HG03439 (cell line): ENCODE data around the gene THSD7B.
"Not testable (repeated sequence)": the region's sequence is repeated elsewhere in the genome, so short reads cannot be mapped to it uniquely, and the experiment has no call there.

Experiments used
- ATAC-seq: cut with Tn5 transposase; IDR thresholded peaks from one replicate; pipeline ENCODE4 v1.9.1; 2021; ENCODE audit warnings: mild to moderate bottlenecking, moderate library complexity; ENCODE audit not compliant: unreplicated experiment

The THSD7B gene, protein sequence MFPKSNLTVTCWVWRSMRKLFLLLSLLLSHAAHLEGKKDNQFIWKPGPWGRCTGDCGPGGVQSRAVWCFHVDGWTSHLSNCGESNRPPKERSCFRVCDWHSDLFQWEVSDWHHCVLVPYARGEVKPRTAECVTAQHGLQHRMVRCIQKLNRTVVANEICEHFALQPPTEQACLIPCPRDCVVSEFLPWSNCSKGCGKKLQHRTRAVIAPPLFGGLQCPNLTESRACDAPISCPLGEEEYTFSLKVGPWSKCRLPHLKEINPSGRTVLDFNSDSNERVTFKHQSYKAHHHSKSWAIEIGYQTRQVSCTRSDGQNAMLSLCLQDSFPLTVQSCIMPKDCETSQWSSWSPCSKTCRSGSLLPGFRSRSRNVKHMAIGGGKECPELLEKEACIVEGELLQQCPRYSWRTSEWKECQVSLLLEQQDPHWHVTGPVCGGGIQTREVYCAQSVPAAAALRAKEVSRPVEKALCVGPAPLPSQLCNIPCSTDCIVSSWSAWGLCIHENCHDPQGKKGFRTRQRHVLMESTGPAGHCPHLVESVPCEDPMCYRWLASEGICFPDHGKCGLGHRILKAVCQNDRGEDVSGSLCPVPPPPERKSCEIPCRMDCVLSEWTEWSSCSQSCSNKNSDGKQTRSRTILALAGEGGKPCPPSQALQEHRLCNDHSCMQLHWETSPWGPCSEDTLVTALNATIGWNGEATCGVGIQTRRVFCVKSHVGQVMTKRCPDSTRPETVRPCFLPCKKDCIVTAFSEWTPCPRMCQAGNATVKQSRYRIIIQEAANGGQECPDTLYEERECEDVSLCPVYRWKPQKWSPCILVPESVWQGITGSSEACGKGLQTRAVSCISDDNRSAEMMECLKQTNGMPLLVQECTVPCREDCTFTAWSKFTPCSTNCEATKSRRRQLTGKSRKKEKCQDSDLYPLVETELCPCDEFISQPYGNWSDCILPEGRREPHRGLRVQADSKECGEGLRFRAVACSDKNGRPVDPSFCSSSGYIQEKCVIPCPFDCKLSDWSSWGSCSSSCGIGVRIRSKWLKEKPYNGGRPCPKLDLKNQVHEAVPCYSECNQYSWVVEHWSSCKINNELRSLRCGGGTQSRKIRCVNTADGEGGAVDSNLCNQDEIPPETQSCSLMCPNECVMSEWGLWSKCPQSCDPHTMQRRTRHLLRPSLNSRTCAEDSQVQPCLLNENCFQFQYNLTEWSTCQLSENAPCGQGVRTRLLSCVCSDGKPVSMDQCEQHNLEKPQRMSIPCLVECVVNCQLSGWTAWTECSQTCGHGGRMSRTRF (N-terminal part only)

DNA sequence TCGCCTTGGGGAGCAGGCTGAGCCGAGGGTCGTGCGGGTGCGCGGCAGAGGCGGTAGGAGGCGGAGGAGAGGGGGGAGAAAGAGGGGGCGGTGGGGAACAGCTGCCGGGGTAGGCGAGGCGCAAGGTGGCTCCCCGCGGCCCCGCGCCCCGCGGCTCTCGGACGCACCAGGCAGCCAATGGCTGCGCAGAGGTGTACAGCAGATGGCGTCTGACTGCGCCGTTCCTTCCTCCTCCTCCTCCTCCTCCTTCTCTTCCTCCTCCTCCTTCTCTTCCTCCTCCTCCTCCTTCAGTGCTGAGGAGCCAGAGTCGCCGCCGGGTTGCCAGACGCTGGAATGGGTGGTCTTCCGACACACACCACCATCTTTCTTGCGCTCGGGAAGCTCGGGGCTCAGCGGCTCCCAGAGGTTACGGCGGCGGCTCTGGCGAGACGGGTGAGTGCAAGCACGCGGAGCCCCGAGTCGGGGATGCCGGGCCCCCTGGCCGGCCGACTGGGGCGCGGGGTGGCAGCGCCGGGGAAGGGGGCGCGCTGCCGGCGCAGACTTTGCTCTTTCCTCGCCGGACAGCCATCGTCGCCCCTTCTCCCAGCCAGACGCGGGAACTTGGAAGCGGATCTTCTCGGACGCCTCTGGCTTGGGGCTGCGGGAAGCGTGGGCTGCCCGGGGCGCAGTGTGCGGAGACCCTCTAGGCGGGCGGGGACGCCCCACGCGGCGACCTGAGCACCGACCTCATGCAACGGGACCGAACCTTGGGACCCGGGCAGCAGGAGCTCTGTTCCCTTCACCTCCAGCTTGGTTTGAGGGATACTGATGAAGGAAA is at the start of gene THSD7B:
TSS of gene THSD7B (plus strand) at position 290 of the 817 bp plus-strand sequence. CDS start 116,634 bp downstream, outside the sequence.
- no peak for ATAC-seq

DNA sequence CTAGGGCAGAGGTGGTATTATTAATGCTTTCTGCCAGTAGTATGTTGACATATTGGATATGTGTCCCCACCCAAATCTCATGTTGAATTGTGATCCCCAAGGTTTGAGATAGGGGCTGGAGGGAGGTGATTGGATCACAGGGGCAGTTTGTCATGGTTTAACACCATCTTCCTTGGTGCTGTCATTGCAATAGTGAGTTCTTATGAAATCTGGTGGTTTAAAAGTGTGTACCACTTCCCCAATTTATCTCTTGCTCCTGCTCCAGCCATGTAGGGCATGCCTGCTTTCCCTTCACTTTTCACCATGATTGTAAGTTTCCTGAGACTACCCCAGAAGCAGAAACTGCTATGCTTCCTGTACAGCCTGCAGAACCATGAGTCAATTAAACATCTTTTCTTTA is 47.1 kb upstream of the THSD7B start:
- ATAC-seq, result no peak

DNA sequence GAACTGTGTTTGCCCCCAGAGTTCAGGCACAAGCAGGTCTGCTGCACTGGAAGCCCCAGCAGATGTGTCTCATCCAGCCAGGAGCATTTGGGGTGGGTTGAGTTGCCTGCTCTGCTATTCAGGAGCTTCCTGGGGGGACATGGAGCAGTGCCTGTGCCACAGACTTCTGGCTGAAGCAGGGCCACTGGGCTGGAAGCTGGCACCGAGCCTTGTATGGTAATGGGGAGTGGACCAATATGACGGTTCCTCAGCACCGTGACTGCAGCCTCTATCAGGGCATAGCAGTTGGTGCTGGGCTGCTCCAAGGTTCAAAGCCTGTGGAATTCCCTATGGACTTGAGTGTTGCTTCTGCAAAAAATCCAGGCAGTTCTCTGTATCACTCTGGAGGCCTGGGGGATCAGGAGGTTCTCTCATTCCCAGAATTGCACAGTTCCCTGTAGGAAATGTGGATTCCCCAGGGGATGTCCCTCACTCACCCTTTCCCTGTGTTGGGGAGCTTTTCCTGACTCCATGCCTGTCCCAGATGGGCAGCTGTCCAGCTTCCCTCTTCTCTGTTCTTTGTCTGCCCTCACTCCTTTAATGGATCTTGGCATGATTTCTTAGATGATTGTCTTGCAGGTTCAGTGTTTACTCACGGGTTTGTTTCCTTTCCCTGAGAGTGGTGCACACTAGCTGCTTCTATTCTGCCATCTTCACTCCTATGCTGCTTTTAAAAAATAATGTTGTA is 37.2 kb upstream of the THSD7B start:
- no peak for ATAC-seq

DNA sequence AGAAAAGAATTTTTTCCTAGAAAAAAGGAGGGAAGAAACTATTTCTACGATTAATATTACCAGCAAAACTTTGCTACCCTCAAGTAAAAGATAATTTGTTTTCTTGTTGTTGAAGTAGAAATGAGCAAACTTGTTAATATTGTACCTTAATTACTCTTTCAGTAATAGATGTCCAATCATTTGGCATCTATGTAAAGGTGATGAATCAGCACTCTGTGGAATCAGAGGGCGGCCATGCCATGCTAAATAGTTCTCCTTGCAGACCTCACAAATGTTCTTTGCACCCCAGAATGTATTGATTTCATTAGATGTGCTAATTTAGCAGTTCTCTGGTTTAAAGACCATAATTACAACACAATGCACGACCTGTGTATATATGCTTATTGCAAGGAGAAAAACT is 29.1 kb upstream of the THSD7B start:
- no peak for ATAC-seq

DNA sequence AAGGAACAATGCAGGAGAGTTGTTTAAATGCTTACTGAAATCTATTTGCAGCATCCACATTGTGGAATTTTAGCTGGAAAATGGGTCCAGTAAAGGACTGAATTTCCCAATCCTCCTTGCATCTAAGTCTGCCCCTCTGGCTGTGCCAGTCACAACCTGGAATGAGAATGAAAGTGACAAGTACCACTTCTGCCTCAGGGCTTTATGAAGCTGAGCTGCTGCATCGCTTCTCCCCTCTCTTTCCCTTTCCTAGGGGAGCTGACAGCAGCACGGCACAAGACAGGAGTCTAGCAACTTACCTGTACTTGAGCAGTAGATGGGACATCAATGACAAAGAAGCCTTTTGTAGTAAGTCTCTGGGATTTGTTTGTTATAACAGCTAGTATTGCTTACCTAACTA is 27.3 kb upstream of the THSD7B start:
- no peak for ATAC-seq

DNA sequence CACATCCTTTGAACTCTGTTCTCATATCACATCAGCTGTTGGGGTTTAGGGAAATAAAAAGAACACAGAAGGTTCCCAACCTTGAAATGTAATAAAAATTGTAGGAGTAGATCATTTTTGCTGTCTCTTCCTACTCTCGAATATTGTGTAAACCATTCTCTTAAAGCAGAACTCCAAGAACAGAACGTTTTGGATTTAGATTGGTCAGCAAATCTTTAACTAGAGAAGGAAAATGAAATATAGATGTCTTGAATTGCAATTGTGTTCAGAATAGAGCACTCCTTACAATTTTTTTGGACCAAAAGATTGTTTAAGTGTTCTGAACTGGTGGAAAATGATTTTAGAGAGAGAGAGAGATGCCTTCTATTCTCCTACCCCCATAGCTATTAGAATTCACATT is 23.9 kb upstream of the THSD7B start:
- ATAC-seq, result no peak

DNA sequence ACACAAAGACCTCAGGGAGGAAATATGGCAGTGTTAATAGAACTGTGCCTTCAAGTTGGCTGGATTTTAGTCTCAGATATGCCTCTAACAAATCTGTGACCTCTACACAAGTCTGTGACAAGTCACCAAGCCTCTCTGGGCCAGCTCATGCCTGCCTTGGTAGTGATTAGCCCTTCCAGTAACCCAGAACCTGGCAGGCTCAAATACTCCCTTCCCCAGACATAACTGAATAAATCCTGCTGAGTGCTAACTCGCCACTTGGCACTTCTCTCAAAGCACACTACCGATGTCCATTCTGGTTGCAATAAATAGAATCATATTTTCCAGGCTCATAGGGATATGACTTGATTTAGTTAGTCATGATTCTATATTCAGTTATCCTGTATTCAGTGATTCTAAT is 15.3 kb upstream of the THSD7B start:
- no peak for ATAC-seq

DNA sequence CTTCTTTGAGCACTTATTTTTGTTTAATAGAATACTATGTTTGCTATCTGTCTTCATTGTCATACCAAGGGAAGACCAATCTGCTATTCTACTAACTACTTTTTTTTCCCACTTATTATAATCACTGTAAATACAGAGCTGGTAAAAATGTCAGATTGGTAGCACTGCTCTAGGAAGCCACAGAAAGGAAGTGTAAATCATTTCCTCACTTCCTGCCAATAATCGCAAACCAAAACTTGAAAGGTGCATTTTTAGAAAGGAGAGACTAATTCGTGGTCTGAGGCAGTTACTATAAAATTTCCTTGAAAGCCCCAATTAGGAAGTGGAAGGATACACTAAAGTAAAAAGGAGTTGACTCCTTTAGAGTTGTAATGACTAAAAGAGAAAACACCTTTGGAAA is 13.9 kb upstream of the THSD7B start:
- no peak for ATAC-seq

DNA sequence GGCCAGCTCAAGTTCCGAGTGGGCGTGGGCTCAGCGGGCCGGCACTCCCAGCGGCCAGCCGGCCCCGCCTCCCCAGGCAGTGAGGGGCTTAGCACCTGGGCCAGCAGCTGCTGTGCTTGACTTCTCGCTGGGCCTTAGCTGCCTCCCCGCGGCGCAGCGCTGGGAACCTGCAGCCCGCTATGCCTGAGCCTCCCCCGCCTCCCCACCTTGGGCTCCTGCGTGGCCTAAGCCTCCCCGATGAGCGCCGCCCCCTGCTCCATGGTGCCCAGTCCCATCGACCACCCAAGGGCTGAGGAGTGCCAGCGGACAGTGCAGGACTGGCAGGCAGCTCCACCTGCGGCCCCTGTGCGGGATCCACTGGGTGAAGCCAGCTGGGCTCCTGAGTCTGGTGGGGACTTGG is 6.8 kb upstream of the THSD7B start:
- not testable (repeated sequence) for ATAC-seq

DNA sequence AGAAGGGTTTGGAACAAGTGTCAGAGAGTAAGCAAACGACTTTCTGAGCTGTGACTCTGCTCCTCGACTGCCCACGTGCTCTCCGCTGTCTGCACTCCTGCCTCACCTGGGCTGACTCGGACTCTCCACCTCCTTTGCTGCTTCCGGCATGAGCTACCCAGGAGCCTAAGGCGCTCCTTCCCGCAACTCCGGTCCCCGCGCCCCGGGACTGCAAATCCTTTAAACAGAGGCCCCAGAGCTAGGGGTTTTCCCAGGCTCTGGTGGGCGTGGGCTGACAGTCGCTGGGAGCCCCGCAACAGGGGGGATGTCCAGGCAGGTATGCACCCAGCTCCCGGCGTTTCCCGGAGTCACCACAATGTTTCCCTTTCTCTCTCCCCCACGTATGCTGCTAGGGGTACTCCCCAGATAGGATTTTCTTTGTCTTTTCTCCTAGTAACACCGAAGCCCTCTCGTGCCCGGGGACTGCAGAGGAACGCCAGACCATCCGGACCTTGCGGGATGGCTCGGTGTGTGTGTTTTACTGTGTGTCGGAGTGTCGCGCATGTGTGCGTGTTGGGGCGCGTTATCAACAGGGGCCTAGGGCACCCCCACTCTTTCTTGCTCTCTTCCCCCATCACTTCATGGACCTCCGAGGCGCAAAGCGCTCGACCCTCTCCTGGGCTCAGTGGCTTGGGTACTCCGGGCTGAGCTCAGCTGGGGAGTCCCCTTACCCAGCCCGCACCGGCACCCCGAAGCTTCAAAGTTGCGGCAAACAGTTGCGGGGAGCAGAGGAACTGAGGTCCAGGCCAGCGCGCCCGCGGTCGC is 691 bp upstream of the THSD7B start:
- ATAC-seq, result no peak

DNA sequence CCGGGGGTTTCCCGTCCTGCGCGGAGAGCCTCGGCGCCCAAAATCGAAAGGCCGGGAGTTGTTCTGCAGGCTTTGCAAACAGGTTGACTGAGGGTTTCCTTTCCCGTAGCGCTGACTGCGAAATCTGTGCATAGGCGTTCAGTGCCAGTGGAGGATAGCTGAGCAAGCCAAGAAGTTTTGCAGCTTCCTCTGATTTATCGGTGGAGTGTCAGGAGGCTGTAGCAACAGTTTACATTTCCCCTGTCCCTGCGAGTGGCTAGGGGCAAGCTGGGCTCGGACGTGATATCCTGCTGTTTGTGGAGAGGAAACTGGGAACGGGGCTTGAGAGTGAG is 694 bp downstream of the THSD7B start:
- ATAC-seq, result no peak

DNA sequence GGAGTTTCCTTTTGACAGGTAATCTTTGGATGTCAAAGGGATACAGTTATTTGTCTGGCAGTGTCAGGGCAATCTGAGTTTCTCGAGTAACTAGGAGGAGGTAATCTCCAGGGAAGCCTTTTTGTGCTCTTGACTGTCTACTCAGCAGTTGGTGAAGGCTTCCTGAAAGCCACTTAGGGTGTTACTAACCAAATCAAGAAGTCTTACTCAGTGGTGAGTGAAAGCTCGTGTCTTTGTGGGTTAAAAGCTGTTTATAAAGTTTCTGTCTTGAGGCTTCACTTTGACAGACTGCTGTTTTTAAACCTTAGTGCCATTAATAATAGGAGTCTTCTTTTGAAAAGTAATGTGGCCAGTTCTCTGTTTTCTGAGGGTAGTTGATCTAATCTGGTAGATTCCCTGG is 1.7 kb downstream of the THSD7B start:
- no peak for ATAC-seq

DNA sequence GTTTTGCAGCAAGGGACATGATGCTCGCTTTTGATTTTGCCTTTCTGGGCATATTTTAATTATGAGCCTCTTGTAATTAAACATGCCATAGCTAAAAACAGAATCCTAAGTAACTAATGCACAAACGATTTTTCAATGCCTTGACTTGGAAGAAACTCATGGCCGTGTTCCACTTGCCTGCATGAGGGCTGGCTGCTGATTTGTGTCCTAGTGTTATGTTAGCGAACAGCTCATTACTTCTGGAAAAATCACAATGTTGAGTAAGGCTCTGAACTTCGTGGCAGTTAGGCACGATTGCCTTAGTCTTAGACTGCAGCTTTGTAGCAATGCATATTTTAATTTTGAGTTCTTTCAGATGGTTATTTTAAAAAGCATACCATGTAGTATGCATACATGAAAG is 4.5 kb downstream of the THSD7B start:
- no peak for ATAC-seq

DNA sequence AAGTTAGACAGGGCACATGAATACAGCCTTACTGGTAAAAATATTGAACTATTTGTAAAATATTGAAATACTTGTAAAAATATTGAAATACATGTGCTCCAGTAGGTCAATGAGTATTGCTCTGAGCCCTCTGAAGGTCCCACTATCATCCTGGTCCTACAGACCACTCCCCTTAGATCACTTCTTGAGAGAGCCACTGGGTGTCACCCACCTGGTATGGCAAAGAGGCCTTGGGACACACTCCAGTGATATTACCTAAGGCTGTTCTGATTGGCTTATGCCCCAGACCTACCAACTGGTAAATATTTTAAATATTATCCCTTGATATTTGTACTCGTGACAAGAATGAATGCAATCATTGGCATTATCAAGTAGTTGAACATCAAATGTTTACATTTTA is 5.0 kb downstream of the THSD7B start:
- no peak for ATAC-seq

DNA sequence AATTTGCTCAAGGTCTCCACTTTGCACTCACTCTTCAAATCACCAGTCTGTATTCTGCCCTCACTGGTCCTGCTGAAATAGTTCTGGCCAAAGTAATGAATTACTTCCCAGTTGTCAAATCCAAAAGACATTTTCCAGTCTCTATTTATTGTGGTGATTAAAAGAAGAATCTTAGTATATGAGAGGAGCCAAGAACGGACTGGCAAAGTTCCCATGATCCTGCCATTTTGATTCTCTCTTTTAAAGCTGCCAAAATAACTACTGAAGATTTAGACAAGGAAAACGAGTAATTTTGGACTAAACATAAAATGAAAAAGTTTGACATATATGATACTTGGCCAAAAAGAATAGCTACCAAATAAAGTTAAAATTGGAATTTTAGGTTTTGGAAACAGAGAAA is 12.0 kb downstream of the THSD7B start:
- ATAC-seq, result no peak

DNA sequence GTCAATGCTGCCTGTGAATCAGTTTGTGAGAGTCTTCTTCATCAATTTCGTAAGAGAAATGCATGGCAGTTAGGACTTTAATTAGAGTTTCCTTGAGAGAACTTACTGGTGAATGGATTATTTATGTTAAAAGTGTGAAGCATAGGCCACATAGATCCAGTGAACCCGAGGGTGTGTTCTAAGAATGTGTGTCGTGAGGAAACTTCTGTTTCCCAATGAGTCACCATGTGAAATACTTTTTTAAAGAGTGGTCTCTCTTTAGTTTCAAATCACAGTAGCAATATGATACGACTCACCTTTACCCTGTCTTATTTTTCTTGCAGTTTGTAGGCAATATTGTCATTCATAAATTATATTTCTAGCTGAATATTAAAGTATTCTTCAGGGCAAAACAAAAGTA is 18.5 kb downstream of the THSD7B start:
- no peak for ATAC-seq

DNA sequence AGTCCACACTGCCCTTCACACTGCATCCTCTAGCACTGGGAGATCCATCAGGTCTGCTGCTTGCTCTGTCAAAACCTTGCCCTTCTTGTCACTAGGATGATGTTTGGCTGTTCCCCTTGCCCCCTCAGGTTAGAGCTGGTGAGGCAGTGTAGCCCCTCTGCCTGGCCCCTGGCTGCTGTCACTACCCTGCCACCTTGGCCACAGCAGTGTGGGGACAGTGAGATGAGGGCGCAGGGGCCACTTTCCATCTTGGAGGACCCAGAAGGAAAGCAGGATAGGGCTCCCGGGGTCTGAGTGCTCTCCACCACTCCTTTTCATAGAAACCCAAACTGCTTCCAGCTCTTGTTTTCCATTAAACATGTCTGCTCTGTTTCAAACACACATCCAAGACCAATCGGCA is 19.9 kb downstream of the THSD7B start:
- no peak for ATAC-seq

DNA sequence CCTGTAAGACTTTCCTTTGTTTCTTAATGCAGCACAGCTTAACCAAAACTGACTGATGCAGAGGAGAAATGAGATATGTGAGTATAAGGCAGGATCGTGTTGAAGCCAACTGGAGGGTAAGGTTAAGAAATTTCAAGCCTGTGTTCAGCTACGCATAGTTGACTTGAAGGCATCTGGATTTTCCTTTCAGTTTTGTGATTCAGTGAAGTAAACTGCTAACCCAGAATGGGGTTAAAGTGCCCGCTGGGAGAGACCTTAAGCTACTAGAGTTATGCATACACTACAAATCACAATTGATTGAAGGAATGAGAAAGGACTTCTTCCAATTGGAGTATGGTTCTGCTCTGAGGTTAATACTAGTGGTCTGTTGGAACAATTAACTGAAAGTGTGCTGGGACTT is 22.6 kb downstream of the THSD7B start:
- no peak for ATAC-seq

DNA sequence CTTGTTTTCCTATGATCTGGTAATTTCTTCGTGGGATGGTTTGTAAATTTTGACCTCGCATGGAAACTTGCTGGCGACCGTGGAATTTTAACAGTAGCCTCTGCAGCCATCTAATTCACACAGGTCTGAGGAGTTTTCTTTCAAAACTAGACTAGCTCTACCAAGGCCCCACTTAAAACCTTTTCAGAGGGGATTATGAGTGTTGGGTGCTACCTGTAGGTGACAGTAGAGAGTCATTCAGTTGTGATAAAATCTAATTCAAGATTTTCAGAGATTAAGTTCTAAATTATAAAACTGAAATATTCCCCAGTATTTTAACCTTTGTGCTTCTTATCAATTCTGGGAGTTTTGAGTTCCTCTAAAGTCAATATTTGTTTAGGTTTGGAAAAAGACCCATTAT is 31.0 kb downstream of the THSD7B start:
- ATAC-seq, result no peak
